Fibroblast of mammary gland (primary cell): ENCODE results near the gene MBTD1.
"Not testable (repeated sequence)": the region's sequence is repeated elsewhere in the genome, so short reads cannot be mapped to it uniquely, and the experiment has no call there.

Experiments
- DNase-seq: peaks from one replicate; pipeline ENCODE4 v3.0.0-alpha.2; 2010; ENCODE audit warnings: low read depth
- H3K4me3 ChIP-seq: 2 replicates; pipeline ENCODE4 v1.5.1; 2011; ENCODE audit warnings: low read depth, mild to moderate bottlenecking, low read length, moderate library complexity; ENCODE audit not compliant: control insufficient read depth
- CTCF ChIP-seq: conservative IDR thresholded peaks from 2 replicates; pipeline ENCODE4 v1.5.1; 2011; ENCODE audit warnings: low read depth, low read length, inconsistent platforms; ENCODE audit not compliant: control insufficient read depth, insufficient read depth

Gene MBTD1

DNA sequence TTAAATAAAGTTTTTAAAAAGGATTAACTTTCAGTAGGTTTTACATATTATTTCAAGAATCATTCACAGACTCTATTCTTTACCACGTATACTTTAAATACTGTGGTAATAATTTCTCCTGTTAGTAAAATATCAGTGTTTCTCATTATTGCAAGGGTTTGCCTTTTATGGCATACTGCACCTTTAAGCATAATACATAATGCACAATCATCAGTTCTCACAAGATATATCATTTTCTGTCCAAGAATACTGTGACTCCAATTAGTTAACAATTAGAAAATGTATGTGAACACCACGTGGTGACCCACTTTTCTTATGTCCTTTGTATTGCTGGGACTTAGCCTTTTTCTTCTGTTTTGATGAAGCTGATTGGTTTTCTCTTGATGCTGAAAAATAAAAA lies 68.0 kb downstream of the MBTD1 start:
- no peak for TF ChIP-seq CTCF
- DNase-seq = no peak
- H3K4me3 ChIP-seq = no peak overlapping the region

DNA sequence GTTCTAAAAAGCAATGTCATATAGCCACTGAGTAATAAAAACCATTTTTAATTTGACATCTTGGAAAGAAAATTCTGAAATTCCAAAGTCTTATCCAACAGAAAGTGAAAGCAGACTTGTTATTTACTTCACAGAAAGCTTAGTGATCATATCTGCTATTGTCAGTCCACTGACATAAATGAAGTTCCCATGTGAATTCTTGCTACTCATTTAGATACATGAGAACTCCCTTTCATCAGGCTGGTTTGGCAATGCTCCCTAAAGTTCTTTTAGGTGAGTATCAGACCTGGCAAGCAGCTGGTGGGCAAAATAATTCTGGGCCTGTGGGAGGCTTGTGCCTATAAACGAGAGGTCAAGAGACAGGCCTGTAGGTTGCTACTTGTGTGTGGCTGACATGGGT lies 70.2 kb downstream of the MBTD1 start:
- DNase-seq = peak; percentile 51
- H3K4me3 ChIP-seq = no peak overlapping the region
- no peak for TF ChIP-seq CTCF

DNA sequence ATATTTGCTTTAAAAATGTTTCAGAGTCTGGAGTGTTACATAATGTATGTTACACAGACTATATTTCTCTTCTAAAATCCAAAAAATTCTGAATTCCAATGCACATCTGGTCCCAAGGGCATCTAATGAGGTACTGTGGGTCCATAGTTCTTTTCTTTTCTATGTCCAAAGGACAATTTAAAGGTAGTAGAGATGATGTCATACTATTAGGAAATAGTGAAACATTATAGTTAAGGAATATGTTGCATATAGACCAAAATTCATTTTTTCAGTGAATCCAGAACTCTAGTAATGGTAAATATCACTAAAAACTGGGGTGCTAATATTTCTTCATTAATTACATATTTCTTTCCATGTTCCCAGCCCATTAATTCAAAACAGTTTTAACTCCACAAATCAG lies 70.7 kb downstream of the MBTD1 start:
- TF ChIP-seq CTCF = no peak
- no peak for DNase-seq

DNA sequence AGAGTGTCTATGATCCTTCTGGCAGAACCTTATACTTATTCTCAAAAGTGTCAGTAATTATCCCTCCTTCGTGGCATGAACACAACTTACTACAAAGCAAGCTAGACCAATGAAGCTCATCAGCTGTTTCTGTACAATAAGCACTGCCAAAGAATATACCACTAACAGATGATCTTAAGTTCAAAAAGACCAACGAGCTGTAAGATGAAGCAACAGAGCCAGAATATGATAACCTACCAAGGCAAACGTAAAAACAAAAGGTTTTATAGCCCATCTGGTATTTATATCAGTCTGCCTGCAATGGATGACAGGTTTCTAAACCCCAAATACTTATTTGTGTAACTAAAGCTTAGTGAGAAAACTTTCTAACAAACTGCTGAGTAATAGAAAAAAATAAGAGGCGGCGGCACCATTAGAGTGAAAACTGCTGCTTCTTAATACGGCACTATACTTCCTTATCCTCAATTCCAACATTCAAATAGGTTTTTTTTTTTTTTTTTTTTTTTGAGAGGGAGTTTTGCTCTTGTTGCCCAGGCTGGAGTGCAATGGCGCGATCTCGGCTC lies 71.5 kb downstream of the MBTD1 start:
- TF ChIP-seq CTCF = no peak
- H3K4me3 ChIP-seq = no peak overlapping the region
- no peak for DNase-seq

More for the DNA sequence above, 70.7 kb downstream of the MBTD1 start:
- H3K4me3 ChIP-seq = no peak overlapping the region

GRCh38 chr17:51185763-51186332 lies 74.0 kb downstream of the MBTD1 start:
- TF ChIP-seq CTCF = no peak
- DNase-seq = no peak
- H3K4me3 ChIP-seq = no peak overlapping the region

- no peak for TF ChIP-seq CTCF
- no peak for DNase-seq
- H3K4me3 ChIP-seq = no peak overlapping the region
Observed at GRCh38 chr17:51184124-51184523, 75.7 kb downstream of the MBTD1 start.

GRCh38 chr17:51180486-51180885 lies 79.4 kb downstream of the MBTD1 start:
- TF ChIP-seq CTCF = no peak
- no peak overlapping the region for H3K4me3 ChIP-seq
- no peak for DNase-seq

GRCh38 chr17:51172030-51172429 lies 87.8 kb downstream of the MBTD1 start:
- H3K4me3 ChIP-seq, DNase-seq: not testable (repeated sequence)
